ENCODE results near the gene ACAD11.

GRCh38 chr3:132563420-132564069 lies 96.1 kb downstream of the ACAD11 start:
- TF ChIP-seq CTCF (IDR thresholded peaks at IDR 0.05; ENCODE audit: poor library complexity), result no peak
- TF ChIP-seq EZH2 (IDR thresholded peaks at IDR 0.05; ENCODE audit: borderline replicate concordance), result no peak
- TF ChIP-seq EZH2phosphoT487 (IDR thresholded peaks at IDR 0.05; ENCODE audit: low read depth, severe bottlenecking, unreplicated experiment), result no peak

Measured in hepatocyte (in vitro differentiated cells).